GM18951 (cell line): ENCODE results near the gene NAAA.

Experiments used
- POLR2A ChIP-seq: IDR thresholded peaks from 4 replicates; pipeline ENCODE4 v1.6.1; 2011; ENCODE audit warnings: mild to moderate bottlenecking; ENCODE audit not compliant: insufficient read length, insufficient read depth; ENCODE audit errors: extremely low read depth
- in situ Hi-C: fragments of 300-500 bp; cut with MboI; formaldehyde crosslinking; loops from one replicate; pipeline ENCODE4 v1.12.0; 2022; ENCODE audit warnings: low sequenced_read_pairs, mixed read lengths, inconsistent platforms; ENCODE audit not compliant: unreplicated experiment

Gene NAAA

GRCh38 chr4:75907966-75908365, 32.8 kb downstream of the NAAA start:
- in situ Hi-C loops, result loop anchor here (10.0 kb wide), 1 partner anchor 177 kb away; no protein-coding TSS in a partner anchor

GRCh38 chr4:75904076-75904475, 36.7 kb downstream of the NAAA start:
- in situ Hi-C loops, result loop anchor here (10.0 kb wide), 1 partner anchor 181 kb away; no protein-coding TSS in a partner anchor
- no peak for TF ChIP-seq POLR2A

More at GRCh38 chr4:75907966-75908365, 32.8 kb downstream of the NAAA start:
- TF ChIP-seq POLR2A, result no peak

GRCh38 chr4:75902352-75902751, 38.5 kb downstream of the NAAA start, which contains the start of gene PPEF2:
TSS of gene PPEF2 (minus strand) at chr4:75902452. CDS start at chr4:75896325, 6,127 bp downstream.
- no peak for TF ChIP-seq POLR2A
- in situ Hi-C loops, result loop anchor here (10.0 kb wide), 1 partner anchor 182 kb away; no protein-coding TSS in a partner anchor

- no peak for TF ChIP-seq POLR2A
- in situ Hi-C loops, result no loop called here
These were observed 42.3 kb downstream of the NAAA start for GRCh38 chr4:75898536-75898935.

DNA sequence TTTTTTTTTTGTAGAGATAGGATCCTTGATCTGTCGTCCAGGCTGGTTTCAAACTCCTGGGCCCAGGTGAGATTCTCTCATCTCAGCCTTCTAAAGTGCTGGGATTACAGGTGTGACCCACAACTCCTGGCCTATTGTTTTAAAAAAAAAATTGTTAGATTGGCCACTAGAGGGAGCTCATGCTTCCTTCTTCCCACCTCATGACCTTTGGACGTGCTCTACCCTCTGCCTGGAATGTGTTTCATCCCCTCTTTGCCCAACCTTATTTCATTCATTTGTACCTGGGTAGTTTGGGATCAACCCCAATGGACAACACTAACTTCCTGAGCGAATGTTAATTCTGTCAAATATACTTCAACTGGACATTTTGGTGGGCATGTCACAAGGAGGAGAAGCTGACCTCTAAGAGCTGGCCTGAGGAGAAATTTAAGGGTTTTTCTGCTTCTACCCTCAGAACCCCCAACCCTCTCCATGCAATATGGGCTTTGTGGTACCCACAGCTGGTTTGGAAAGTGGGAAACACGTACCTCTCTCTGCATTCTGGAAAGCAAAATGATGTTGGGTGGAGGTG, 45.0 kb downstream of the NAAA start:
- TF ChIP-seq POLR2A, result no peak
- in situ Hi-C loops, result no loop called here

- TF ChIP-seq POLR2A, result no peak
- in situ Hi-C loops, result no loop called here
These were observed 48.3 kb downstream of the NAAA start for GRCh38 chr4:75892508-75892907.

DNA sequence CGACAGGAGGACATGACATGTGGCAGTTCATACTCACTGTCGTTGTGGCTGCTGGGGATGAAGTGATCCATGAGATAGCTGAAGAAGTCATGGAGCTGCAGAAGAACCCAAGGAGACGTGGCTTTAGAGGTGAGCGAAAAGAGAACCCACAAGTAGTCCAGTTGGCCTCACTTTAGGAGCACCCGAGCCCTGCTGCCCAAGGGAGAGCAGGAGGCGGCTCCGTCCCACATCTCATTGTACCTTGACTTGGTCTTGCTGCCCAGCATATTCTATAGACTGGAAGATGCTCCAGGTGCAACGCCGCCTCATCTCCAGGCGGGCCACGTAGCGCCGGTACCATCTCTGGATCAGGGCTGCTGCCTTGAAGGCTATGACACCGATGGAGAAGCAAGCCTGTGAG, 49.2 kb downstream of the NAAA start:
- in situ Hi-C loops, result no loop called here
- TF ChIP-seq POLR2A, result no peak

- TF ChIP-seq POLR2A, result no peak
- in situ Hi-C loops, result no loop called here
These were observed 51.1 kb downstream of the NAAA start for GRCh38 chr4:75889537-75890199.

DNA sequence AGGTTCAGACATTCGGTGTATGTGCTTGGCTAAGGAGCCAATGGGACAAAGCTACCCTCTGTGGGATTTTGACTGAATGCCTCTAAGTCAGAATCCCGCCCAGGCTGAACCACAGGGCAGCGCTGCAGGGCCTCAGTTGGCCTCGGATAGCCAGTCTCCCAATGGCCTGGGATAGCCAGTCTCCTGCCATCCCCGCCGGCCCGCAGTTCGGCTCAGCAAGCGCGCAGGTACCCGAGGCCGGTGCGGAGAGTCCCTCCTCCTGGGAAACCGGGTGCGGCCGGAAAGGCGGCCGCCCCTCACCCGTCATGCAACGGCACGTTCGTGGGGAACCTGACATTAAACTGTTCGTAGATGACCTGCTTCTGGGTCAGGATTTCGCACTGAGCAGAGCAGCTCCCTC, 54.7 kb downstream of the NAAA start:
- TF ChIP-seq POLR2A, result no peak
- in situ Hi-C loops, result no loop called here

- TF ChIP-seq POLR2A, result no peak
- in situ Hi-C loops, result no loop called here
These were observed 59.3 kb downstream of the NAAA start for GRCh38 chr4:75881476-75881875.

- in situ Hi-C loops, result no loop called here
- no peak for TF ChIP-seq POLR2A
These were observed 60.5 kb downstream of the NAAA start for GRCh38 chr4:75880278-75880677.

GRCh38 chr4:75878246-75878756, 62.5 kb downstream of the NAAA start:
- TF ChIP-seq POLR2A, result no peak
- in situ Hi-C loops, result no loop called here

DNA sequence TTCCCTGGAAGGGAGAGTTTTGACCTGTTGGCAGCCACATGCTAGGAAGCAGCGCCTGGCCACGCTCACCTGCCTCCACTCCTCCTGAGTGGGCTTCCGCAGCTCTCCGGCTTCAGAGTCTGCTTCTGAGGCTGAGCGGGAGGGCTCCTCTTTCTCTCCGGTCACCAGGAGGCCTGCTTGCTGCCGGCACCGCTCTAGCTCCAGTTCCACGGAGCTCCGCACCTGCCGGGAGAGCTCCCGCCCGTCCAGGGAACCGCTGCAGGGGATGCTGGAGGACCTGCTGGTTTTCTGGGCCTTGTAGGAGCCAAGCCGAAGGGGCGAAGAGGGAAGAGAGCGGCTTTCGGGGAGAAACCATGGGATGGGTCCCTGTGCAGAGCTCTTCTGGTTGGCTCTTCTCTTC, 64.6 kb downstream of the NAAA start:
- TF ChIP-seq POLR2A, result no peak
- in situ Hi-C loops, result no loop called here

- in situ Hi-C loops, result no loop called here
These were observed 71.7 kb downstream of the NAAA start for GRCh38 chr4:75869100-75869499.

DNA sequence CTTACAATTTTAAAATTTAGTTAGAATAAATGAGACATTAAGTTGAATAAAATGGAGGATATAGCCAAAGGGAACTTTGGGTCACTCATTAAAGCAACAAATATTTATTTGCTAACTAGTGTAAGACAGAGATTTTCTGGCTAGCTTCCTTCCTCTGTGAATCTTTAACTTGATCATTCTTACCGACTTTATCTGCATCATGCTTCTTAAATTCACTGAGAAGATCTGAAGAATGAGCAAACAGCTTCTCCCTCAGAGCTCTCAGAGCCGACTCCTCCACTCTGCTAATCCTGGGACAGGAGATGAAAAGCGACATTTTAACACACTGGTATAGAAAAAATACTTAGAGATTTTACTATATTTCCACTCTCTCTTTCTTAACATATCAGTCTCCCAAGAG, 73.7 kb downstream of the NAAA start:
- in situ Hi-C loops, result no loop called here
- no peak for TF ChIP-seq POLR2A

More at GRCh38 chr4:75869100-75869499, 71.7 kb downstream of the NAAA start:
- TF ChIP-seq POLR2A, result no peak
